IMR-90 (cell line): ENCODE data around the gene MACC1. TPM values are rescaled to one million over a fixed set of nuclear protein-coding genes. Genes with fewer than 3 reads are reported as not detected.

Source experiments
- ATAC-seq: fragments of 200-7000 bp; cut with Tn5 transposase; 2 replicates; pipeline ENCODE4 v1.9.1; 2020; ENCODE audit warnings: low read depth, mild to moderate bottlenecking, moderate library complexity
- BruUV-seq: library from RNA; stranded (reverse); fragments of 400-500 nt; replicated peaks from 2 replicates; lab custom pipeline; 2021; lab: Mats Ljungman, UMichigan
- CTCF ChIA-PET: fragments of 300-600 bp; formaldehyde crosslinking; extraction: SDS; loops from one replicate; lab custom pipeline; 2021; ENCODE audit warnings: antibody characterized with exemption; lab: Yijun Ruan, JAX
- POLR2A ChIA-PET: fragments of 300-600 bp; sonication (Branson Sonifier 250); formaldehyde crosslinking; loops from one replicate; lab custom pipeline; 2022; ENCODE audit warnings: antibody characterized with exemption; ENCODE audit not compliant: unreplicated experiment; lab: Charles Lee
- DNase-seq: peaks from one replicate; pipeline ENCODE4 v3.0.0; 2013
- H2AFZ ChIP-seq: replicated peaks from 2 replicates; pipeline ENCODE3; 2013; ENCODE audit warnings: low read length, mild to moderate bottlenecking; ENCODE audit not compliant: poor library complexity
- H2AK5ac ChIP-seq: 2 replicates; pipeline ENCODE4 v1.6.1; 2013; ENCODE audit warnings: low read depth, low read length, inconsistent platforms
- H2AK9ac ChIP-seq: replicated peaks from 2 replicates; pipeline ENCODE3; 2013; ENCODE audit warnings: mild to moderate bottlenecking, low read depth, low read length, moderate library complexity; ENCODE audit not compliant: poor library complexity
- H2BK120ac ChIP-seq: 2 replicates; pipeline ENCODE4 v1.6.1; 2013; ENCODE audit warnings: low read depth, low read length, inconsistent platforms
- H2BK15ac ChIP-seq: 3 replicates; pipeline ENCODE4 v1.6.1; 2013; ENCODE audit warnings: low read depth, low read length, inconsistent platforms
- H2BK20ac ChIP-seq: 2 replicates; pipeline ENCODE4 v1.6.1; 2013; ENCODE audit warnings: low read depth, mild to moderate bottlenecking, inconsistent platforms, low read length, moderate library complexity
- H2BK5ac ChIP-seq: 2 replicates; pipeline ENCODE4 v1.6.1; 2013; ENCODE audit warnings: mild to moderate bottlenecking, low read depth, low read length, inconsistent platforms; ENCODE audit not compliant: poor library complexity, severe bottlenecking
- H3K14ac ChIP-seq: replicated peaks from 2 replicates; pipeline ENCODE4 v1.6.1; 2013; ENCODE audit warnings: low read depth, low read length, inconsistent platforms
- H3K18ac ChIP-seq: 2 replicates; pipeline ENCODE4 v1.6.1; 2013; ENCODE audit warnings: low read depth, low read length, control low read depth
- H3K23ac ChIP-seq: 2 replicates; pipeline ENCODE4 v1.6.1; 2013; ENCODE audit warnings: low read depth, low read length, inconsistent platforms
- H3K27ac ChIP-seq: 2 replicates; pipeline ENCODE4 v1.5.1; 2013; ENCODE audit warnings: mild to moderate bottlenecking, control low read depth, low read length; ENCODE audit not compliant: insufficient read depth
- H3K27me3 ChIP-seq: 2 replicates; pipeline ENCODE4 v1.6.1; 2013; ENCODE audit warnings: low read length; ENCODE audit not compliant: control insufficient read depth, insufficient read depth
- H3K36me3 ChIP-seq: 2 replicates; pipeline ENCODE4 v1.6.1; 2013; ENCODE audit warnings: low read length, mixed read lengths; ENCODE audit not compliant: control insufficient read depth, insufficient read depth
- H3K4ac ChIP-seq: 2 replicates; pipeline ENCODE4 v1.6.1; 2013; ENCODE audit warnings: low read depth, low read length, inconsistent platforms
- H3K4me1 ChIP-seq: 2 replicates; pipeline ENCODE4 v1.6.1; 2013; ENCODE audit warnings: low read length, mixed read lengths; ENCODE audit not compliant: control insufficient read depth, insufficient read depth
- H3K4me2 ChIP-seq: 2 replicates; pipeline ENCODE4 v1.6.1; 2013; ENCODE audit warnings: low read depth, mild to moderate bottlenecking, control low read depth, low read length, moderate library complexity
- H3K4me3 ChIP-seq: 2 replicates; pipeline ENCODE4 v1.5.1; 2013; ENCODE audit warnings: low read depth, mild to moderate bottlenecking, control low read depth, low read length, moderate library complexity; ENCODE audit not compliant: insufficient read depth
- H3K56ac ChIP-seq: 2 replicates; pipeline ENCODE4 v1.6.1; 2013; ENCODE audit warnings: low read length, inconsistent platforms; ENCODE audit not compliant: insufficient read depth; ENCODE audit errors: extremely low read depth
- H3K79me1 ChIP-seq, 2 experiments: 2 replicates each; pipeline ENCODE4 v1.6.1; 2013; ENCODE audit warnings: low read length in 2 of 2, inconsistent platforms in 1 of 2, low read depth in 1 of 2
- H3K9ac ChIP-seq: 2 replicates; pipeline ENCODE4 v1.6.1; 2013; ENCODE audit warnings: low read depth, low read length, control low read depth
- H3K9me1 ChIP-seq: 2 replicates; pipeline ENCODE4 v1.6.1; 2013; ENCODE audit warnings: low read length, inconsistent platforms; ENCODE audit not compliant: insufficient read depth
- H3K9me3 ChIP-seq: 2 replicates; pipeline ENCODE4 v1.6.1; 2013; ENCODE audit warnings: low read length; ENCODE audit not compliant: control insufficient read depth, insufficient read depth
- H4K20me1 ChIP-seq: 2 replicates; pipeline ENCODE4 v1.6.1; 2013; ENCODE audit warnings: low read length, inconsistent platforms; ENCODE audit not compliant: insufficient read depth
- H4K5ac ChIP-seq: 2 replicates; pipeline ENCODE4 v1.6.1; 2013; ENCODE audit warnings: mild to moderate bottlenecking, low read depth, low read length, control low read depth
- H4K8ac ChIP-seq, 2 experiments: 2 replicates each; pipeline ENCODE4 v1.6.1; 2013; ENCODE audit warnings: low read depth in 2 of 2, low read length in 2 of 2, control low read depth in 1 of 2, inconsistent platforms in 1 of 2
- H4K91ac ChIP-seq: 2 replicates; pipeline ENCODE4 v1.6.1; 2013; ENCODE audit warnings: low read depth, low read length, inconsistent platforms; ENCODE audit not compliant: insufficient read depth
- BHLHE40 ChIP-seq: fragments of 150-350 bp; IDR thresholded peaks from 2 replicates; pipeline ENCODE4 v1.6.1; 2016; ENCODE audit warnings: mild to moderate bottlenecking, low read depth, low read length
- CEBPB ChIP-seq: IDR thresholded peaks from 2 replicates; pipeline ENCODE4 v1.6.1; 2012; ENCODE audit warnings: low read depth, low read length, improper control_type of control experiment
- ELK1 ChIP-seq: fragments of 150-350 bp; IDR thresholded peaks from 2 replicates; pipeline ENCODE4 v1.6.1; 2016; ENCODE audit warnings: low read depth, mild to moderate bottlenecking, low read length, moderate library complexity, borderline replicate concordance
- FOS ChIP-seq: fragments of 150-350 bp; IDR thresholded peaks from 2 replicates; pipeline ENCODE4 v1.6.1; 2016; ENCODE audit warnings: low read depth, low read length
- MXI1 ChIP-seq: IDR thresholded peaks from 2 replicates; pipeline ENCODE4 v1.6.1; 2012; ENCODE audit warnings: low read depth, mild to moderate bottlenecking, low read length, moderate library complexity, borderline replicate concordance
- NFE2L2 ChIP-seq: fragments of 150-350 bp; IDR thresholded peaks from 2 replicates; pipeline ENCODE4 v1.6.1; 2016; ENCODE audit warnings: low read depth, mild to moderate bottlenecking, low read length
- POLR2A ChIP-seq: IDR thresholded peaks from 2 replicates; pipeline ENCODE4 v1.6.1; 2012; ENCODE audit warnings: mild to moderate bottlenecking, low read depth, low read length
- RAD21 ChIP-seq: IDR thresholded peaks from 2 replicates; pipeline ENCODE4 v1.6.1; 2012; ENCODE audit warnings: low read length, improper control_type of control experiment
- RFX5 ChIP-seq: IDR thresholded peaks from 2 replicates; pipeline ENCODE4 v1.8.0; 2012; ENCODE audit warnings: low read depth, mild to moderate bottlenecking, low read length, moderate library complexity
- SMC3 ChIP-seq: fragments of 150-350 bp; IDR thresholded peaks from 2 replicates; pipeline ENCODE4 v1.6.1; 2016; ENCODE audit warnings: low read depth, mild to moderate bottlenecking, antibody characterized with exemption, low read length, moderate library complexity
- WGBS, 2 experiments: methylation state at CpG; one replicate each; pipeline versions ENCODE4 v1.1.5 to v1.1.7; 2013; ENCODE audit warnings: missing lambda C conversion rate in 2 of 2; ENCODE audit not compliant: insufficient read length in 1 of 2; ENCODE audit errors: extremely low coverage in 2 of 2; 5-methylcytosine and 5-hydroxymethylcytosine counted together
- dilution Hi-C: fragments of 300-500 bp; cut with HindIII; formaldehyde crosslinking; loops from one replicate; pipeline ENCODE4 v1.14.3; 2018; ENCODE audit warnings: low sequenced_read_pairs; ENCODE audit not compliant: unreplicated experiment
- in situ Hi-C: fragments of 300-500 bp; cut with MboI; formaldehyde crosslinking; loops from 3 replicates; pipeline ENCODE4 v1.14.3; 2019; ENCODE audit warnings: low sequenced_read_pairs, inconsistent platforms, mixed read lengths
- intact Hi-C: fragments of 100-400 bp; cut with micrococcal nuclease; formaldehyde crosslinking; loops from 2 replicates; pipeline ENCODE4 v1.10.0; 2022
- polyA plus RNA-seq, 3 experiments: library from polyadenylated mRNA; depleted of rRNA; stranded (reverse); fragments of >200 nt; gene quantifications; 2 replicates each; pipeline ENCODE4 v1.2.3, GENCODE V29; 2012; ENCODE audit warnings: low replicate concordance in 1 of 3
- total RNA-seq: library from RNA; depleted of rRNA; stranded (reverse); fragments of >200 nt; gene quantifications from 2 replicates; pipeline ENCODE4 v1.2.3, GENCODE V29; 2012

MACC1 gene
- total and polyA plus RNA-seq, 2 of the 4 experiments (the other 2 are of a cell fraction): under 0.01 TPM; not detected in 1

GRCh38 chr7:20264623-20265022 lies 47.4 kb upstream of the MACC1 start:
- Histone ChIP-seq H3K14ac (no peak overlapping the region), H3K4me2 (no peak overlapping the region), H2AK9ac (no peak overlapping the region), H2AFZ (no peak overlapping the region), H2BK5ac (no peak overlapping the region), H4K91ac (no peak overlapping the region), H2BK15ac (peak overlapping the region; percentile 26; the same call in 1 of the 3 replicates), H3K18ac (no peak overlapping the region), H3K9ac (no peak overlapping the region), H2BK20ac (no peak overlapping the region), H3K23ac (no peak overlapping the region), H3K4ac (no peak overlapping the region), H3K79me1 (no peaks in the 10 kb centered on the region), H3K27ac (no peak overlapping the region), H4K8ac (no peak overlapping the region), H3K9me3 (no peaks in the 10 kb centered on the region), H3K27me3 (no peaks in the 10 kb centered on the region), H2AK5ac (no peak overlapping the region), H3K4me3 (no peak overlapping the region), H3K56ac (no peak overlapping the region), H4K20me1 (no peaks in the 10 kb centered on the region), H2BK120ac (no peak overlapping the region), H3K4me1 (peaks cover 3% of the 10 kb centered on the region), H4K5ac (no peak overlapping the region), H3K9me1 (peaks cover 3% of the 10 kb centered on the region; the same call in 1 of the 2 replicates), H3K36me3 (no peaks in the 10 kb centered on the region)
- dilution Hi-C loops (no loop called here), in situ Hi-C loops (no loop called here), intact Hi-C loops (no loop called here)
- no peak for ATAC-seq
- ChIA-PET POLR2A (no interaction called here), CTCF (no interaction called here)
- DNase-seq: no peak
- WGBS, 2 experiments: no CpG with 5 or more reads among the region's 2 CpGs
- no TSS peak for BruUV-seq
- TF ChIP-seq POLR2A: no peak
- TF ChIP-seq SMC3: no peak
- TF ChIP-seq ELK1: no peak
- TF ChIP-seq NFE2L2: no peak
- no peak for TF ChIP-seq MXI1
- no peak for TF ChIP-seq FOS
- no peak for TF ChIP-seq RFX5
- no peak for TF ChIP-seq BHLHE40
- TF ChIP-seq CEBPB: no peak
- TF ChIP-seq RAD21: no peak
